RWPE1 (cell line): Measurements from ENCODE around the gene FOXP1.
"Not testable (repeated sequence)": the region's sequence is repeated elsewhere in the genome, so short reads cannot be mapped to it uniquely, and the experiment has no call there.

Source experiments
- CTCF ChIA-PET: fragments of 350-600 bp; sonication (Branson Sonifier 250); formaldehyde crosslinking; extraction: SDS; loops from one replicate; lab custom pipeline; 2021; lab: Yijun Ruan, JAX
- POLR2A ChIA-PET: fragments of 400-600 bp; formaldehyde crosslinking; extraction: SDS; loops from one replicate; lab custom pipeline; 2020; ENCODE audit warnings: antibody characterized with exemption; ENCODE audit not compliant: low non-redundant PET; lab: Yijun Ruan, JAX
- DNase-seq: peaks from one replicate; pipeline ENCODE4 v3.0.0; 2012; ENCODE audit warnings: low spot score
- H3K27ac ChIP-seq: fragments of 450-650 bp; 2 replicates; pipeline ENCODE4 v1.5.1; 2017
- CTCF ChIP-seq: fragments of 450-650 bp; conservative IDR thresholded peaks from 2 replicates; pipeline ENCODE4 v1.5.1; 2017; ENCODE audit warnings: low read depth, mild to moderate bottlenecking

FOXP1 gene

GRCh38 chr3:70982700-70983140 is 600.8 kb downstream of the FOXP1 start:
- H3K27ac ChIP-seq, result peak overlapping the region; percentile 88
- POLR2A ChIA-PET, result no interaction called here
- no peak for TF ChIP-seq CTCF
- CTCF ChIA-PET, result interaction anchor here (0.6 kb wide), 1 partner anchor 810 kb away, joined by 7 read pairs; no protein-coding TSS in a partner anchor
- peak; percentile 55 for DNase-seq

- CTCF ChIA-PET, result interaction anchor here (0.6 kb wide), 1 partner anchor 811 kb away, joined by 7 read pairs; no protein-coding TSS in a partner anchor
- no peak for DNase-seq
- POLR2A ChIA-PET, result no interaction called here
- no peak for TF ChIP-seq CTCF
- H3K27ac ChIP-seq, result no peak overlapping the region
Measured at GRCh38 chr3:70982284-70982683, 601.2 kb downstream of the FOXP1 start.

DNA sequence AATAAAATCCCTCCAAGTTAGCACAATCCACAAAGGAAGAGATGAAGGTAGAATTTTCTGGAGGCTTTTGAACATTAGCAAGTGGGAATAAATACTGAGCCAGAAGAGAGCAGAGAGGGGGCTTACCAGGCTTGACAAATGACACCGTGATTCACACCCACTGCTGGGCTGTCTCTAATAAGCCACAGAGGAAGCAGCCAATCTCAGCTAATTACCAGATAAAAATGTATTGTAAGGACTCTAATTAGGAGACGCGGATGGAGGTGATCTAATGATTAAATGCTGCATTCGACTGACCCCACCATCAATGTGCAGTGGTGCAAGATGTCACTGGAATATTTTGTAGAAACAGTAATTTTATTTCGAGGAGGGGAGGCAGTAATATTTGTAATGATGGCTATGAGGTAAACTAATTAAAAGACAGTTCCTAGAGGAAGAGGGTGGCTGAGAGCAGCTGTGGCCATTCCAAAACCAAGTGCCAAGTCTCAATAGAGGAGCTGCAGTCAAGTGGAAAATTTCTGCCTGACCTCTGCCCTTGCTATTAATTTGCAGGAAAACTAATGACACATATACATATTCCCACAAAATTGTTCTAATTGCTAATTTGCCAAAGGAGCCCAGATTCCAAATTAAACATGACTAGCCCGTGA is 602.2 kb downstream of the FOXP1 start:
- CTCF ChIA-PET, result no interaction called here
- DNase-seq, result no peak
- no peak for TF ChIP-seq CTCF
- POLR2A ChIA-PET, result no interaction called here
- H3K27ac ChIP-seq, result no peak overlapping the region

DNA sequence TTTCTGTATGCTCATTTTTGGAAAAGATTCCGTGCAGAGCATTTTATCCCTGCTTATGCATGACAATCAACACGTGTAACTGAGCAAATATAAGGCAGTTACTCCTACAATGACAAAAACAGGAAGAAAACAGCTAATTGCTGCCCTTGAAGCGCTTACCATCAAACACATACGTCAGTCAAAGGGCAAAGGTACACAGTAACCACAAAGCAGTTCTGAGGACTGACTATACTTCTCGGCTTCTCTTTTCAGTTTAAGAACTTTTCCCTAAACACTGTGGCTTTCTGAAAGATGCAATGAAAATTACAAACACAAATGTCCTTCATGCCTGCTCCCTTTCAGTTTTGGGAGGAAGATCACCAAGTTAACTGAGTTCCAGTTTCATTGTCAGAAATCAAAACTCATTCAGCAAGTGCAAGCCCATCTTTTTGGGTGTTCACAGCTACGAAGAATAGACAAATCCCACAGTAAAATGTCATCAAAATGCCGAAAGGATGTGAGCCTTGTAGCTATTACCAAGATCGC is 602.8 kb downstream of the FOXP1 start:
- no peak for TF ChIP-seq CTCF
- H3K27ac ChIP-seq, result no peak overlapping the region
- ChIA-PET CTCF (no interaction called here), POLR2A (no interaction called here)
- no peak for DNase-seq

DNA sequence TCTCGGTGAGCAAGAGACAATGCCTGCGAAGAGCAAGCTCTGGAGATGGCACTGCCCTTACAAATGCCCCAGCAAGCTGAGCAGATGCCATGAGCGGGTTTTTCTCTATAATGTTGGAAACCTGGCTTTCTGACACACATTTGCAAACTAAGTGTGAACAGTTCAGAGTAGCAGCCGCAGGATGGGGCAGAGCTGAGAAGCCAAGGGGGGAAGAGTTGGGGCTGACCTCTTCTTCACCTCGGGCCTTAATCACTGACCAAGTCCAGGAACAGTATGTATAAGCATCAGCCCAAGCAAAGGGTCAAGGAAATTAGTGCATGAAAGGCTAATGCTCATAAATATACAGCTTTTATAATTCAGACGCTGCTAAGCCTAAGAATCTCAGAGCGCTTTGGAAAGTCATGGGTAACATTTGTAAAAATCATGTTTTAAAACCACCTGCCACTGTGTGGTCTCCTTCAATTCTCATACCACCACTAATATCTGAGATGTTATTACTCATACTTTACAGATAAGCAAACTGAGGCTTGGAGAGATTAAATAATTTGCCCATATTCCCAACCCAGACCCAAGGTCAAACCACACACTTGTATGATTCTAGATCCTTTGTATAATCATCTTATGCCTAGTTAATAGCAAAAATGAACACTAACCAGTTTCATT is 603.4 kb downstream of the FOXP1 start:
- TF ChIP-seq CTCF, result no peak
- ChIA-PET CTCF (no interaction called here), POLR2A (no interaction called here)
- no peak for DNase-seq
- H3K27ac ChIP-seq, result no peak overlapping the region

DNA sequence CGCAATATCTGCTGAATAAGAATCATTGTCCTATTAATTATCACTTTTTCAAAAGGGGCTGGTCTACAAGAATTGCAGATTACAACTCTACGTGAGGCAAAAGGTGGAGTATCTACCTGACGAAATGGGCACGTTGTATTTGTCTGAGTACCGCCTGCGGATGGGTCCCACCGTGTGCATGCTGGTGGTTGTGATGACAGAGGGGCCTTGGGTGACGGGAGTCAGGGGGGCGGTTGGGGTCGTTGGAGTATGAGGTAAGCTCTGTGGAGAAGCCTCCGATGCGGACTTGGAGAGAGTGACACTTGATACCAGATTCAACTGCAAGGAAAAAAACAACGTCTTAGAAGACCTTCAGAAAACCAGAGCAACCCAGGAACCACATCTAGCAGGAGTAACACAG is 605.8 kb downstream of the FOXP1 start:
- ChIA-PET CTCF (no interaction called here), POLR2A (no interaction called here)
- no peak for DNase-seq
- TF ChIP-seq CTCF, result no peak
- no peak overlapping the region for H3K27ac ChIP-seq

DNA sequence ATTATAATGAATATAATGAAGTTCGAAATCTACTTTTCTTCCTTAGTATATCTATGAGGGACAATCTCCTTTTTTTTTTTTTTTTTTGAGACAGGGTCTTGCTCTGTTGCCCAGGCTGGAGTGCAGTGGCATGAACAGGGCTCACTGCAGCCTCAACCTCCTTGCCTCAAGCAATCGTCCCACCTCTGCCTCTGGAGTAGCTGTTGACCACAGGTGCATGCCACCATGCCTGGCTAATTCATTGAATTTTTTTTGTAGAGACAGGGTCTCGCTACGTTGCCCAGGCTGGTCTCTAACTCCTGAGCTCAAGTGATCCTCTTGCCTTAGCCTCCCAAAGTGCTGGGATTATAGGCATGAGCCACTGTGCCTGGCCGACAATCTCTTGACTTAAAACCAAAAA is 607.5 kb downstream of the FOXP1 start:
- CTCF ChIA-PET, result not testable (repeated sequence)

More for the DNA sequence above, 607.5 kb downstream of the FOXP1 start:
- POLR2A ChIA-PET, H3K27ac ChIP-seq, DNase-seq: not testable (repeated sequence)
